ENCODE results near the gene TFEB.

Gene TFEB

DNA sequence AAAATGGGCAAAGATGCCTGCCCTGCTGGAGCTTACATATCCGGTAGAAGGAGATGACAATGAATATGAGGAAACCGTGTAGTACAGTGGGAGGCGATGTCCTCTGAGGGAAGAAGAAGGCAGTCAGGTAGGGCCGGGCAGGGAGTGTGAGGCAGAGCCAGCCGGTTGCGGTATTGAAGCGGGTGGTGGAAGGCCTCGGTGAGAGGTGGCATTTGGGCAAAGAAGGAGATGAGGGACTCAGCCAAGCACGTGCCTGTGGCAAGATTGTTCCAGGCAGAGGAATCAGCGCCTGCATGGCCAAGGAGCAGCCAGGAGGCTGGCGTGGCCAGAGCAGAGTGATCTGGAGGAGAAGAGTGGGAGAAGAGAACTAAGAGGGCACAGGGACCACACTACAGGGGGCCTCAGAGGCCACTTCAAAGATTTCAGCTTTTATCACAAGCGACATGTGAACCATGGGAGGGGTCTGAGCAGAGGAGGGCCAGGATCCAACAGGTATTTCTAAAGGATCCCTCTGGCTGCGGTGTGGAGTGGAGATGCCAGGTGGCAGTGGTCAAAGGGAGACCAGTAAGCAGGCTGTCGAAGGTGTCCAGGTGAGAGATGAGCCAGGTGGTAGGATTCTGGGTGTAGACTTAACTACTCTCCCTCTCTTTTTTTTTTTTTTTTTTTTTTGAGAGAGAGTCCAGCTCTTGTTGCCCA, 83.3 kb downstream of the TFEB start:
- DNase-seq (ENCODE audit: low spot score): no peak

DNA sequence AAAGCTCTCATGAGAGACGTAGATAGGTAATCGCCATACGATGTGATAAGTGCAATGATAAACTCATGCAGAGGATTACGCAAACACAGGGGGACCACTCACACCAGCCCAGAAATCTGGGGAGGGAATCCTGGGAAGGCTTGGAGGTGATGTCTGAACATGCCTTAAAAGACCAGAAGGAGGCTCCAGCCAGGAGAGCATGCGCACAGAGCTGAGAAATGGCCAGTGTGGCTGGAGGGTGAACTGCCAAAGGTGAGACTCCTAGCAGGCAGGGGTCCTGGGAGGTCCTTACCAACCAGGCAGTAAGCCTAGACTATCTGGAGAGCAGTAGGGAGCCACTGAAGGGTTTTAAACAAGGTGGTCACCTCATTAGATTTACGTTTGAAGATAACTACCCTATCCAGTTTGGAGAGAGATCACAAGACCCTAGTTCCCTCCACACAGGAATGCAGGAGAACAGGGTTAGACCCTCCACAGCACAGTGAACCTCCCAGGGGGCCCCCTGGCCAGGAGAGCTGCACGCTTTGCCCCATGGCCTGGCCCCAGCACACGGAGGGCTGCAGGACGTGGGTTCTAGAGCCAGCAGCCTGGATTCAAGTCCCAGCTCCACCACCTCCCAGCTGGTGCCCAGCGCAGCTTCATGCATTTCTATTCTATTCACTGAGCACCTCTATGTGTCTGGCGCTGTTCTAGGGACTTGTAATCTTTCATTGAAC, 84.0 kb downstream of the TFEB start:
- DNase-seq (ENCODE audit: low spot score): no peak

DNA sequence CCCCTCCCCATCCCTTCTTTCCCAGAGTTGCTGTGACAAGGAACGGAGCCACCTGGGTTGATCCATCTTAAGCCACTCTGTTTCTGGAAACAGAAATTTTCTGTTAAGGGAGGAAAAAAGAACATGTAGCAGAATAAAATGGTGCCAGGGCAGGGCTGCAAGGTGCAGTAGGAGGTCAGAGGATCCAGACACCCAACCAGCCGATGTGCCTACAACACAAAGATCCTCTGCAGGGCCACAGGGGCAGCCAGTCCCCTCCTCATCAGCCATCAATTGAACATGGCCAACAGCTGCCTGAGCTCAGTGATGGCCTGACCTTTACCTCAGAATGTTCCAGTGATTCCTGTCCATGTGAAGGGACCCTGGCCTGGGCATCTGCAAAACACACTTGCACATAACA, 85.3 kb downstream of the TFEB start:
- no peak for DNase-seq (ENCODE audit: low spot score)

DNA sequence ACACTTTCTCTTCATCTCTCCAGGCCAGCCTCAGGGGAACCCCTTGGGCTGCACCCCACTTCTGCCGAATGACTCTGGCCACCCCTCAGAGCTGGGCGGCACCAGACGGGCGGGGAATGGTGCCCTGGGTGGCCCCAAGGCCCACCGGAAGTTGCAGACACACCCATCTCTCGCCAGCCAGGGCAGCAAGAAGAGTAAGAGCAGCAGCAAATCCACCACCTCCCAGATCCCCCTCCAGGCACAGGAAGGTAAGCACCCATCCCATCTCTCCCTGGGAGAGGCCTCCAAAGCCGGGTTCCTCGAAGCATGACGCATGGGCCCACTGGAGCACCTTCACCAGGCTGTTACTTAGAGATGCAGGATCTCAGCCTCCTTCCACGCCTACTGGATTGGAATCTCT, 85.8 kb downstream of the TFEB start:
- no peak for DNase-seq (ENCODE audit: low spot score)

DNA sequence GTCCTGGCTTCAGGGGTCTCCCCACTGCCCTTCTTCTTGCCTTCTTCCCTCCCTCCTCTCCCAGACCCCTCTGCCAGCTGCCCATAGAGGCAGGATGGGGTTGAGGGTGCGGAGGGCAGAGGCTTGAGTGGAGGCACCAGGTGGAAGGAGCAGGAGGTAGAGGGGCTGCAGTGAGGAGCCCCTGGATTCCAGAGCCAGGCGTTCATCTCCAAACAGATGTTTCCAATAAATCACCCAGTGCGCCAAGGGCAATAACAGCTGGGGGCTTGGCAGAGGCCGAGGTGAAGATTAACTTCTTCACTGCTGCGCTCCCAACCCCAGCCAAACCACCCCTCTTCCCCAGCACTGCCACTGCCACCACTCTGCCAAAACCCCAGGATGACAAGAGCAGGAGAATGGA, 86.5 kb downstream of the TFEB start:
- no peak for DNase-seq (ENCODE audit: low spot score)

DNA sequence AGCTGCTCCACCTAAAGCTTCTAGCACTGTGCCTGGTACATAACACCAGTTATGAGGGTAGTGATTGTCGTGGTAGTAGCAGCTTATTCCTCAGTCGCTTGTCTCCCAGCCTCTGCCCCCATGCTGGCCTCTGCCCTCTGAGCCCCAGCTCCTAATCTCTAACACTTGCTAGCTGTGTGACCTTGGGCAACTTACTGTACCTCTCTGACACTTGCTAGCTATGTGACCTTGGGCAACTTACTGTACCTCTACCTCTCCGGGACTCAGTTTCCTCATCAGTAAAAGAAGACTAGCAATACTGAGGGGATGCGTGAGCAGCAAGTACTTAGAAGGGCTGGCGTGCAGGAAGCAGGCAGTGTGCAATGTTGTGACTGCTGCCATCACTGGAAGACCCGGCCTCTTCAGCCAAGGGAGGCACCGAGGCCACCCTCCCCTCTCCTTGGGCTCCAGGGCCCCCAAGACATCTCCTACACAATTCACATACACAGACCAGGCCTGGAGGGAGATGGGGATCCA, 87.3 kb downstream of the TFEB start:
- no peak for DNase-seq (ENCODE audit: low spot score)

DNA sequence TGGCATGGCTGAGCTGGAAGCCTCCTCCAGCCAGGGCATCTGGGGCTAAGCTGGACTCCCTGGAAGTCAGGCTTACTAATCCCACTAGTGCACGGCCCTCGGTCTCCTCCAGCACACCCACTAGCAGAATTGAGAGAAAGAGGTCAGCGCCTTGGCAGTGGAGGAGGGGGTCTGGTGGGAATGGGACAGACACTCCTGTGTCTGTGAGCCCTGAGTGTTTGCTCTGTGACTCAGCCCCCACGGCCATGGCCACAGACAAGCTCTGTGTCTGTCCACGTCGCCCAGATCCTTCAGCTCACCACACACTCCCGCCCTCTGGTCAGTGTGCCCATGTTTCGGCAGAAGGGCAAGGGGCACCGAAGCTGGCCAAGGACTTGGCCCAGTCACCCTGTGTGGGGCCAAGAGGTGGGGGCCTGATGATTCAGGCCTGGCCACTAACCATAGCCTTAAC, 88.3 kb downstream of the TFEB start:
- no peak for DNase-seq (ENCODE audit: low spot score)

DNA sequence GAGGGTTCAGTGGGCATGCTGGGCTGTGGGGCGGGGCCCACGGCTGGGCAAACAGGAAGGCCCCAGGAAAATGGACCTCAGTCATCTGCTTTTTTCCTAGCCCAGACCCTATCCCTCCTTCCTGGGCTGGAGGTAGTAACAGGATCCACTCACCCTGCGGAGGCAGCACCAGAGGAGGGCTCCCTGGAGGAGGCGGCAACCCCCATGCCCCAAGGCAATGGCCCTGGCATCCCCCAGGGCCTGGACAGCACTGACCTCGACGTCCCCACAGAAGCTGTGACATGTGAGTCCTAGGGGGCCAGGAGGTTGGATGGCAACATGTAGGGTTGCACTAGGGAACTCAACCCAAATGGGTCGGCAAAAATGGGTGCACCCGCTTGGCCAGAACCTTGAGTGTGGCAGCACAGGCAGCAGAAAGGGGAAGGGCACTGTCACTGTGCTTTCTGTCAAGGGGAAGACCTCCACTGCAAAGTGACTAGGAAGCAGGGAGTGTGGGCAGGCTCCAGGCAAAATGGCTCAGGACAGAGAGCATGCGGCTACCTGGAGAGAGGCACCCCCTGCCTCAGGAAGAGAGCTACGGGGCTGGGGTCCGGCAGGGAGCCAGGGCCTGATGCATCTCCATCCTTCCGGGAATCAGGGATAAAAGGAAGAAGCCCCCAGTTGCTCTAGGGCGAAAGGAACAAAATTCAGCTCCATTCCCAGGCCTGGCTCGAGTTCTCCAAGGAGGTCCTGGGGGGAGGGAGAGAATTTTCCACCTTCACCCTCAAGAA, 89.2 kb downstream of the TFEB start:
- DNase-seq (ENCODE audit: low spot score): no peak

DNA sequence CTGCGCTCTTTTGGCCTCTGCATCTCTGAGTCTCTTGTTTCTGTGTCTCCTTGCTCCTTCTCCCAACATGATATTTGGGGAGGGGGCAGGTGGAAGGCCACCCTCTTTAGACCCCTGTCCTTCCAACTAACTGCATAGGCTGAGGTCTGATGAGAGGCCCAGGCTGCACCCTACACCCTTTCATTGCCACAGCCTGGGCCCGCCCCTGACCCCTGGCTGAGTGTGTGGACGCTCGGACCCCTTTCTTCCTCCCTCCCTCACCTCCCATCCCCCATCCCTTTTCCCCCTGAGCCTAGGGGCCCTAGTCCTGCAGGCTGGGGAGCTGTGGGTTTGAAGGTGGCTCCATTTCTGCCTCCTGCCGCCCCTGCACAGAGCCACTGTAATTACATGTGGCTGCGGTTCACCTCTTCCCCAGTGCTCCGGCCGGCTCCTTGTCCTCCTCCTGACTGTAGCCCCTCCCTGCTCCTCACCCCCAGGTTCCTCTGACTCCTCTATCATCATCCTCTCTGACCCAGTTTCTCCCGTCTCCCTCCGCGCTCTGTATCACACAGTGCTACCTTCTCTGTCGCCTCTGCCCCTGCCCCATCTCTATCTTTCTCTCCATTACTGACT, 90.3 kb downstream of the TFEB start:
- DNase-seq (ENCODE audit: low spot score): no peak

DNA sequence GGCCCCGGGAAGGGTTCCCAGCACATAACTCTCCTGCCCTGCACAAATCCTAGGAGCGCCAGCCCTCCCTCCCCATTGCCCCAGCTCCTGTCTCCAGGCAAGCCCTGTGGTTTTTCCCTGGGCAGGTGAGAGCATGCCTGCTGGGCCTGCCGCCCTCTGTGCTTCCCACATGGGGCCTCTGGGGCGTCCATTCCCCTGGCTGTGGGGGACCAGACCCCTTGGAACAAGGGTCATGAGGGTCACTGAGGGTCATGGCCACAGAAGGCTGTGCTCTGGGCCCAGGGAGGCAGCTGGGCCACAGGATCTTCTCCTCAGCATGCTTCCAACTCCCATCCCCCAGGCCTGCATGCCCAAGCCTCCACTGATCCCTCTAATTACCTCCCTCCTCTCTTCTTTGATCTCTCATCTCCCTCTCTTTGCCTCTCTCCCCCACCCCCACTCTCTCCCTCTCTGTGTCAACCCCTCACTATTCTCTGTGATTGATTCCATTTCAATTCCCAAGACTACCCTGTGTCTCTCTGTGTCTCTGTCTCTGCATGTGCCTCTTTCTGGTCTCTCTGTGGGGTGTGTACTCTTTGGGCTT, 91.0 kb downstream of the TFEB start:
- DNase-seq (ENCODE audit: low spot score): peak; percentile 29

DNA sequence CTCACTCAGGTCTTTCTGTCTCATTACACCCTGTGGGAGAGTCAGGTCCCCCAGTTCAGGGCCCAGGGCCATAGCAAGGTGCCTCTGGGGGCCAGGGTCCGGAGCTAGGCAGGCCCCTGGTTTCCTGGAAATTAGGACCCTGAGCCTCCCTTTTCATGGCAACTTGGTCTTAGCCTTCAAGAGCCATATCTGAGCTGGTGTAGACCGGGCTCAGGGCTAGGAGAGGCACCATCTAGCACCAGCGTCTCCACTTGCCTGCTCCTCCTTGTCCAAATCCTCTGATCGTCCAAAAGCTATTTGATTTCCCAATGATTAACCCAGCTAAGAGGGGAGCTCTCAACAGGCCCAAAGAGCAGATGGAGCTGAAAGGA, 91.5 kb downstream of the TFEB start:
- no peak for DNase-seq (ENCODE audit: low spot score)

DNA sequence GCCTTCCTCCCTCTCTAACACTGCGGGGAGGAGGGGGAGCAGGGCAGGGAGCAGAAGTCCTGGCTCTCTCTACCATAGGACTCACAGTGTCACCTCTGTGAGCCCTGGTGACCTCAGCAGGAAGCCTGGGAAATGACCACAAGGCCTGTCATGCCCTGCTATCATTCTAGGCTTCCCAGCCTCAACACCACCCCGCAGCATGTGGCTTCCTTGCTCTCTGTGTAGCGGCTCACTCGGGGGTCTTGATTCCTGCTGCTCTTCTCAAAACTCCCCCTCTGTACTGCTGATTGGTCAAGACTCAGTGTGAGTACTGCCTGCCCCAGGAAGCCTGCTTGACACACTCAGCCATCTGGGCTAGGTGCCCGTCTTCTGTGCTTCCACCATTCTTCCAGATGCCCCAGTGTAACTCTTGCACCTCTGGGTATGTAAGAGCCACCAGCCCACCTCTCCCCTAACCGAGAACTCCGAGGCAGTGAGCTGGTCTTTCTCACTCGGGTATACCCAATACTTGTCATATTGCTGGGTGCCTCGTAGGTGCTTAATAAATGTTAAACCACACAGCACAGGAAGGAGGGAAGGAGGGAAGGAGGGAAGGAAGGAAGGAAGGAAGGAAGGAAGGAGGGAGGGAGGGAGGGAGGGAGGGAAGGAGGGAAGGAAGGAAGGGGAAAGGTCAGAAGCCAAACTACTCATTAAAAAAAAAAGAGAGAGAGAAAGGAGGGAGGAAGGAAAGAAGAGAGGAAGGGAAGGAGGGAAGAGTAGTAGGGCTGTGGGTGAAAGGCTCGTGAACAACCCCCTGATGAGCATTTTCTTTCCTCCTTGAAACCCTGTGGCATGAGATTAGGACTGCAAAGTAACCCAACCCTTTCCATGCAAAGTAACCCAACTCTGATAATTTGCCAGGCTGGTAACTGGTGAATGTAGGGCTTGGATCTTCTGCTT, 92.2 kb downstream of the TFEB start:
- no peak for DNase-seq (ENCODE audit: low spot score)

DNA sequence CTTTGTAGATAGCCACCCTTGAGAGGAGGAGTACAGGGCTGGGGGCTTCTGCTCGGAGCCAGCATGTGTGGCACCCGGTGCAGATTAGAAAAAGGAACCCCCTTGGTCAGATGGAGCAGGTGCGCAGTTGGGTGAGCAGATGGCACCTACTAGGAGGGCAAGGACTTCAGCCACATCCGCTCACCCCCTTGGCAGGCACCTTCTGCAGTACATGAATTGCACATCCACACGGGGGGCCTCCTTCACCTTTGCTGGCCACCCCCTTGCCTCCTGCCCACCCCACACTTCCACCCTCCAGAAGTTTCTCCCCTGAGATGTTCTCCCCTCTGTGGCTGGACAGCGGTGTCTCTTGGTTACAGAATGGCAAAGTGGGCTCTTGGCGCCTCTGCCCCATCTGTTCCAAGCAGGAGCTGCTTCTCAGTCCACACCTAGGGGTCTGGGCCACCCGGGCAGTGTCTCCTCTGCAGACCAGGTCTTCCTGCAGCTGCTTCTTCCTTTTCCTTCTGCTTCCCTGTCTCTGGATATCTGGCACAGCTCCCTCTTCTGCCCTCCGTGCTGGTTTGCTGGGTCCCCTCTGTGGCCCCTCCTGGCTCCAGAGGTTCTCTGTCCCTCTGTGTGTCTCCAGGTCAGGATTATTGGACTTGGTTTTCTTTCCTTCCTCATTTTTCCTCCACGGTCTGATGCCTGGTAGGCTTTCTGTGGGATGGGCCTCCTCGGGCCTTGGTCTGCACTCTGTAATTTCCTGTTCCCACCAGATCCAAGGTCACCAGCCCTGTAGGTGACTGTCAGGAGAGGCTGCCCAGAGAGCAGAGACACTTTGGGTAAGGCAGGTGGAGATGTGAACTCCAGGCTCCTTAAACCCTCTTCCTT, 93.1 kb downstream of the TFEB start:
- DNase-seq (ENCODE audit: low spot score): no peak

DNA sequence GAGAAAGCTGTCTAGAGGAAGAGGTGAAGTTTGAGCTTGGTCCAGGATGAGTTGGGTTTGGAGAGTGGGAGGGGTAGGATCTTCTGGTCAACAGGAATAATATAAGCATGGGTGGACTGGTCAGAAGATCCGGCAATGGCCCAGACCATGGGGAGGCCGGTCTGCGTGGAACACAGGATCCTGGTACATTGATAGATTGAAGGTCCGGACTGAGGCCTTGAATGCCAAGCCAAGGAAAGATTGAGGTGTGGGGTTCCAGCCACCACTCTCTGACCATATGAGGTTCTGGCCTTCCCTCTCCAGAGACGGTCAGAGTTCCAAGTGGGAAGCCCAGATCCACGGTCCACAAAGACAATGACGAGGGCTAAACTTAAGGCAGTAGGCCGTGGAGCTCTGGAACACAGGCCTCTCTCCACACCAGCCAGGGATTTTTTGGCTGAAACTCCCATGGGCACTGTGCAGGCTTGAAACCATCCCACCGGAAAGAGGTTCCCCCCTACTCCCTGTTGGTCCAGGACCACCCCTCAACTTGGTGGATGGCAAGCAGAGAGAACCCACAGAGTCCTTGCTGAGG, 94.0 kb downstream of the TFEB start:
- DNase-seq (ENCODE audit: low spot score): no peak

DNA sequence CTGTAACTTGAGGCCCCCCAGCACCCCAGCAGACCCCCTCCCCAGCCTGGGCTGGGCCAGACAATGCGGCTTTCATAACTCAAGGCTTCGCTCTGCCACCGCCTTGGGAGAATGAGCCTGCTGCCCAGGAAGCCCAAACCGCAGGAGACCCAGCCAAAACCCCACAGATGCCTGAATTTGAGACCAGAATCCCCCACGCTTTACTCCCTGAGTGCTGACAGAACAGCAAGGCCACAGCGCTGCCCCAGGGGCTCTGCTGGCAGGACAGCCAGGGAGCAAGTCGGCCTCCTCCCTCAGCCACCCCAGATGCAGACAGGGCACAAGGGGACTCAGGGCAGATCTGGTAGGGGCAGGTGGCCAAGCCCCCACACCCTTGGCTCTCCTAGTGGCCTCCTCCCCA, 95.0 kb downstream of the TFEB start:
- DNase-seq (ENCODE audit: low spot score): no peak

DNA sequence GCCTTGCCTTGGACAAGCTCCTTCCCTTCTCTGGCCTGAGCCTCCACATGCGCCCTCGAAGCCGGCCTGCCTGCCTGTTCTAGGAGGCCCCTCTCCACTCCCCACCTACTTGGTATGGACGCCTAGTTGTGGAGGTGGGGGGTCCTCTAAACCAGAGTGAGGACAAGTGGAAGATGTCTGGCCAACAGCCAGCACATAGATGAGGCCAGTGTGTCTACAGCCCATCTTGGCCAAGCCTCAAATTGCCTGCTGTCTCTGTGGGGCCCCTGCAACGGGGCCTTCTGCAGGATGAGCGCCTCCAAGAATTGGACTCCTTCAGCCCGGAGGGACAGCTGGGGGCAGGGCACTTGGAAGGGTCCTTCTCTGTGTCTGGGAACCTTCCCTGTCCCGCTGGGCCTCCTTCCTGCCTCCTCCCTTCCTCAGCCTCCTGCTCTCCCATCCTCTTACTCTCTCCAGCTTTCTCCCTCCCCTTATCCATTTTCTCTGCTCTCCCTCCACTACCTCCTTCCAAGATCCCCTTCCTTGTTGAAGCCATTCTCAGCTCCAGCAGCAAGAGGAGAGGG, 95.5 kb downstream of the TFEB start:
- DNase-seq (ENCODE audit: low spot score): no peak

DNA sequence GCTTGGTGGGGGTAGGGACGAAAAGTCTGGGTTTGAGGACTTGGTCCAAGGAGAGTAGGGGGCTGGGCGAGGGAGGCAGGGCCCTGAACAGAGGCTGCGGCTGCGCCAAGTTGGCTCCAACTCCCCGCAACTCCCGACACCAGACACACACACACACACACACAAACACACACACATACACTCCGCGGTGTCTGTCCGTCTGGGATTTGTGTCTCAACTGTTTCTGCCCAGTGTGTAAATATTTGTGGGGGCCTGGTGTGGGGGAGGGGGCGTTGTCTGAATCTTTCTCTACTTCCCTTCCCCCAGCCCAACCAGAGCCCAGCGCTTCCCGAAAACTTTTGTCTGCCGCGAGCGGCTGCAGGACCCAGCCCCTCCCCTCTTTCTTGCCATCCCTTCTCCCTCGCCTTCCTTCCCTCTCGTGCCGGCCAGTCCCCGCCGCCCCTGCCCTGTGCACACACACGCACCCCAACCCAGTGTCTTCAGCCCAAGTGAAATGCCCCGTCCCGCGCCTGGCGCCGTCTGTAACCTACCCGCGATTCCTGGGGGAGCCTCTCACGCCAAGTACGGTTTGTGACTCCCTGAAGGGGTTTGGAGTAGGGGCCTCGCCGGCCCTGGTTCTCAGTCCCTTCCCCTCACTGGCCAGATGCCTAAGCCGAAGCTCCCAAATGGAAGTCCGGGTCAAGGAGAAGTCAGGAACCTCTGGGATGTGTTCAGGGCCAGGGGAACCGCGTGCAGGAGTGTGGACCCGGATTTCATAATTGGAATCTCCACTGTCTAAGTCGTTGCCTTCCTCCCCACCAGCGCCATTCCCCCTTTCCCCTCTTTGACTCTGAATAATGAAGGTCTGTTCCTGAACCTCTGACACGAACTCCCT, 96.2 kb downstream of the TFEB start:
- peak; percentile 51 for DNase-seq (ENCODE audit: low spot score)

Data from iPS-NIHi11 (cell line).